ENCODE measurements around the gene ITGAE. TPM values are rescaled to one million over a fixed set of nuclear protein-coding genes. Genes with fewer than 3 reads are reported as not detected.
A peak's percentile ranks its signal among the peaks of the same experiment; 100 is the strongest.

Gene ITGAE
- total RNA-seq, 1 donor from 2014 or later, result 20.3 TPM

- DNase-seq (ENCODE audit: low spot score), result no peak
- intact Hi-C loops (cut with DNase I), result no loop called here
Observed at GRCh38 chr17:3688027-3688553, 112.9 kb downstream of the ITGAE start.

GRCh38 chr17:3685174-3685573 is 115.8 kb downstream of the ITGAE start:
- intact Hi-C loops (cut with DNase I), result no loop called here
- DNase-seq (ENCODE audit: low spot score), result no peak

- no peak for DNase-seq (ENCODE audit: low spot score)
- intact Hi-C loops (cut with DNase I), result no loop called here
Observed at GRCh38 chr17:3683054-3683511, 117.9 kb downstream of the ITGAE start.

- intact Hi-C loops (cut with DNase I), result no loop called here
- no peak for DNase-seq (ENCODE audit: low spot score)
Observed at GRCh38 chr17:3682033-3682432, 119.0 kb downstream of the ITGAE start.

- DNase-seq (ENCODE audit: low spot score), result no peak
- intact Hi-C loops (cut with DNase I), result no loop called here
Observed at GRCh38 chr17:3681565-3681964, 119.4 kb downstream of the ITGAE start.

DNA sequence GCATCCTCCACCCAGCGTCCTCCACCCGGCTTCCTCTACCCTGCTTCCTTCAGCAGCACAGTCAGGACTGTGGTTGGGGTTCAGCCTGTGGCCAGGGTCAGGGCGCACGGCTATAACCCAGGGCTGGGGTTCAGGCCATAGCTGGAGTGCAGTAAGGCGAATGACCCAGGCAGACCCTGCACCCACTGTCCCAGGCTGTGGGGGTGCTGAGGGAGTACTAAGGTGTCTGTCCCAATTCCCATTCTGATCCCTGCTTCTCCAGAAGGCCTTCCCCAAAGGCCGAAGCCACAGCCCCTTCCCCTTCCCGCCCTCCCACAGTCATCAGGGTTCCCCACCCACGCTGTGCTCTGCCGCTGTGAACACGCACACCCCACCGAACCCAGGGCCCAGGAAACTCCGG is 119.9 kb downstream of the ITGAE start:
- intact Hi-C loops (cut with DNase I), result no loop called here
- DNase-seq (ENCODE audit: low spot score), result no peak

DNA sequence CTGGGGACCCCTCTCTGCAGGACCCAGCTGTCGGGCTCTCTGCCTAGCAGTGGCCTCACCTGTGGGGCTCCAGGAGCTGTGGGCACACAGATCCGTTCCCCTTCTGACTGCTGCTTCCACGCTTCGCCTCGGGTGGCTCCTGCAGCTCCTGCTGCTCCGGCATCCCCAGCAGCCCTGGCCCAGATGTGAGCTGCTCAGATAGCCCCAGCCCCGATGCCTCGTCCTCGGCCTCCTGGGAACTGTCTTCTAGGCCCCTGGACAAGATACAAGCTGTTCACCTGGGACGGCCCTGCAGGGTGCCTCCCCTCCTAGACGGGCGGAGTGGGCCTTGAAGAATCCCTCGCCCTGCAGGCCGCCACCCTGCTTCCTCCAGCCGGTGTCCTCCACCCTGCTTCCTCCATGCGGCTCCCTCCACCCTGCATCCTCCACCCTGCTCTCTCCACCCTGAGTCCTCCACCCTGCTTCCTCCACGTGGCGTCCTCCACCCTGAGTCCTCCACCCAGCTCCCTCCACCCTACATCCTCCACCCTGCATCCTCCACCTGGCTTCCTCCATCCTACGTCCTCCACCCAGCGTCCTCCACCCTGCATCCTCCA is 121.4 kb downstream of the ITGAE start:
- intact Hi-C loops (cut with DNase I), result no loop called here
- no peak for DNase-seq (ENCODE audit: low spot score)

DNA sequence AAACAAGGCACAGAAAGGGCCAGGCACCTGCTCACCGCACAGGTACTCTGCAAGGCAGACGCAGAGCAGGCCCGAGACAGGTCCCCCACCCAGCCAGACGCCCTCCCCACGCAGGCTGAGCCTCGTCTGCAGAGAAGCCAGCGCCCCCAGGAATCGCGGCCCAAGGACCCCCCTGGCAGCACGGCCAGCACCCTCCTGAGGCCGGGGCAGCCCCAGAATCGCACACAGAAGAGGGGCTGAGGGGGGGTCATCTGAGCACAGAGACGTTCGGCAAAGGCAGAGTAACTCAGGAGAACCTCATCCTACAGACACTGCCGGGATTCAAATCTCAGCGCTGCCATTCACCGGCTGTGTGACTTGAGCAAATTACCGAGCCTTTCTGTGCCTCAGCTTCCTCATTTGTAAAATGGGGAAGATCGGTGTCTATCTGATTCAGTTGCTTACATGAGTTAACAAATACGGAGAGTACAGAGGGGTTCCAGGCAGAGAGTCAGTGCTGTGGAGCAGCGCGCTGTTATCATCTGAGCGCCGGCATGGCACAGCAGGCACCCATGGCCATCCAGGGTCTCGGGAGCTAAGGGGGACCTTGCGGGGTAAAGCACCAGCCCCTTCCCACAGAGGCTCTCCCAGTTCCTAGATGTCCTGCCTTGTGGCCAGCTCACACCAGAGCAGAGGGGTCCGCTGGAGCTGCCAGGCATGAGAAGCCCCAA is 122.0 kb downstream of the ITGAE start:
- intact Hi-C loops (cut with DNase I), result no loop called here
- no peak for DNase-seq (ENCODE audit: low spot score)

GRCh38 chr17:3678095-3678820 is 122.7 kb downstream of the ITGAE start:
- no peak for DNase-seq (ENCODE audit: low spot score)
- intact Hi-C loops (cut with DNase I), result no loop called here

DNA sequence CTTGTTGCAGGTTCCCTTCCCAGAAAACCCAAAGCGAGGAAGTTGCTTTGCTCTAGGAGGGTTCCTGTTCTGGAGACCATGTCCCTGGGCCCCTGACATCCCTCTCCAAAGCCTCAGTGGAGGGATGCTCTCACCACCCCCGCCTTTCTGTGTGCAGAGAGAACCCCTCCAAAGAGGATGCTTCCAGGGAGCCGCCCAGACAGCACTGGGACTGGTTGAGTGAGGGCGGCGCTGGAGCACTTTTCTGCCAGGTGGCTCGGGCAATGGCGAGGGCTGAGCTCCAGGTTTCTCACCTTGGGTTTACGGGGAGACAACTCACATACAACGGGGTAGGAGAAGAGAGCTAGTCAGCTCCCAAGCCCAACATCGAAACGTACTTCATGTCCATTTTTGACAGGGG is 125.1 kb downstream of the ITGAE start:
- intact Hi-C loops (cut with DNase I), result no loop called here
- DNase-seq (ENCODE audit: low spot score), result no peak

DNA sequence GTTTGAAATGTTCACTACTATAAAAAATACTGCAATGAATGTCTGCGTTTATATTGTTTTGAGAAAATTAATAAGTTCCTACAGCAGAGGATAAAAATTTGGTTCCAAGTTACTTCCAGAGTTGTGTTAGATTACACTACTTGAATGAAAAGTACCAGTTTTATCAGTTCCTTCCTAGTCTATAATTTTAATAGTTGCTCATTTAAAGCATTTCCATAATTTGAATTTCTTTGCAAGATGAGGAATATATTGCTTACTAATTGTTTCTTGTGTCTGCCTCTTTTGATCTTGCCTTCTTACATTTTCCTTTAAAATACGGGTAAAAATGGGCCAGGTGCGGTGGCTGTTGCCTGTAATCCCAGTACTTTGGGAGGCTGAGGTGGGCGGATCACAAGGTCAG is 128.4 kb downstream of the ITGAE start:
- DNase-seq (ENCODE audit: low spot score), result no peak
- intact Hi-C loops (cut with DNase I), result no loop called here

GRCh38 chr17:3669548-3669947 is 131.4 kb downstream of the ITGAE start:
- no peak for DNase-seq (ENCODE audit: low spot score)
- intact Hi-C loops (cut with DNase I), result loop anchor here (10.0 kb wide), 1 partner anchor 135 kb away; no protein-coding TSS in a partner anchor

DNA sequence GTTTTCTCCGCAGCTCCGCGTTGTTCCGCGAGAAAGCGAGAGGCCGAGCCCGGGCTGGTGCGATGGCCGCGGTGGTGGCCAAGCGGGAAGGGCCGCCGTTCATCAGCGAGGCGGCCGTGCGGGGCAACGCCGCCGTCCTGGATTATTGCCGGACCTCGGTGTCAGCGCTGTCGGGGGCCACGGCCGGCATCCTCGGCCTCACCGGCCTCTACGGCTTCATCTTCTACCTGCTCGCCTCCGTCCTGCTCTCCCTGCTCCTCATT is 132.0 kb downstream of the ITGAE start:
- DNase-seq (ENCODE audit: low spot score), result no peak
- intact Hi-C loops (cut with DNase I), result loop anchor here (10.0 kb wide), 1 partner anchor 134 kb away; no protein-coding TSS in a partner anchor

- intact Hi-C loops (cut with DNase I), result loop anchor here (10.0 kb wide), 1 partner anchor 134 kb away; no protein-coding TSS in a partner anchor
Observed at GRCh38 chr17:3668279-3669084, 132.5 kb downstream of the ITGAE start, which contains the start of the genes EMC6 and TAX1BP3. Gene EMC6 (plus strand): TSS chr17:3668812. CDS start chr17:3669147, 335 bp downstream. Gene TAX1BP3 (minus strand): TSS chr17:3668578. CDS start chr17:3668526, 52 bp downstream.

DNA sequence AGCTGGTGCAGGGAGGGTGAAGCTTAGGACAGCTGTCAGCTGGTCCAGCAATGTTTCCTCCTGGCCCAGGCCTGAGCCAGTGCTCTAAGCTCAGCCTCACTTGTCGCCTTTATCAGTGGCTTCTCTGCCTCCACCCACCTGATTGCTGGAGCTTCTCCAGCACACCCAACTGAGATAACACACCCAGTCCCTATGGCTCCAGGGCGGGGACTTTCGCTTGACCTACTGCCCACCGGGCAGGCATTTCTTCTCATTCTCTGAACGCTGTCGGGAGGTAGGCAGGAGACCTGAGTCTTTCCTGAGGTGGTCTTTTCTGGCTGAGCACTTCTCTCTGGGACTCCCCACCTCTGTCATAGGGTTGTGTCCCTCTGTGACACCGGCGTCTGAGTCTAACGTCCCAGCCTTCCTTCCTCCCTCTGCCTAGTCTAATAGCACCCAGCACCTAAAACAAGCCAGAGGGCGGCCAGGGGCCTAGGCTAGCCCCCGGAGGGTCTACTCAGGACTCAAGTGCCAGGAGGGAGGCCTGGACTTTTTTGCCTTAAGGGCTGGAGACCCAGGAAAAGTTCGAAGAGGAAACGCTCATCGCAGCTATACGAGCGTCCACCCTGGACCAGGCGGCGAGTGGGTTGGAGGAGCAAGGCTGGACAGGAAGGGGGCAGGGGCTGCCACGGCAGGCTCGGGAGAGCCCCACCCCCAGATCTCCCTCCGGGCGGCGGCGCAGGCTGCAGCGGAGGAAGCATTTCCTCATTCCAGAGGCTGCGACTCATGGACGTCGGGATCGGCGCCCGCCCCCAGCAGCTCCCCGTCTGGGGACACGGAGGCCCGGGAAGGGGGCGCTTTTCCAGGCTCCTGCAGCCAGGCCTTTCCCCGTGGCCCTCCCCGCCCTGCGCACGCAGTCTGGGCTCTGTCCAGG is 133.4 kb downstream of the ITGAE start:
- peak; percentile 94 for DNase-seq (ENCODE audit: low spot score)
- intact Hi-C loops (cut with DNase I), result loop anchor here (2.0 to 10.0 kb wide), 2 partner anchors 31 to 133 kb away; partner anchors contain the start of genes CTNS and SHPK

More at GRCh38 chr17:3668279-3669084, 132.5 kb downstream of the ITGAE start, which contains the start of the genes EMC6 and TAX1BP3:
- DNase-seq (ENCODE audit: low spot score), result peak; percentile 100

DNA sequence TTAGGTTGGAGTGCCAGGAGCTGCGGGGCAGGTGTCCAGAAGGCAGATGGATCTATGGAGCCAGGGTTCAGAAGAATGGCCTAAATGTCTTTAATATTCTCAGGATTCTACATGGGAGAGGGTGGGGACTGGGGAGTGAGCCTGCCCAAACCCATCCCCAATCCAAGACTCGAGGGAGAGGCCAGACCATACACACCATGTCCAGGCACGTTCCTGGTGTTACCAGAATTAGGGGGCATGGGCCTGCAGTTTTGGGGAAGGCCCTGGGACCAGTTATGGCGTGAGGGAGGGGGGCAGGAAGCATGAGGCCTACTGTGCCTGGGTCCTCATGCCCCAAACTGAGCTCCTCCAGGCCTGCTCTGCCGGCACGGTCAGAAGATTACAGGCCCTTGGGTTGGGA is 134.5 kb downstream of the ITGAE start:
- intact Hi-C loops (cut with DNase I), result loop anchor here (2.0 to 10.0 kb wide), 2 partner anchors 30 to 132 kb away; partner anchors contain the start of genes CTNS and SHPK
- DNase-seq (ENCODE audit: low spot score), result no peak

GRCh38 chr17:3665834-3666233 is 135.2 kb downstream of the ITGAE start:
- intact Hi-C loops (cut with DNase I), result loop anchor here (2.0 to 10.0 kb wide), 2 partner anchors 29 to 131 kb away; partner anchors contain the start of genes CTNS and SHPK
- no peak for DNase-seq (ENCODE audit: low spot score)

All from cardiac septum (tissue), 1 donor.